Measurements from ENCODE around the gene MLN. TPM values are rescaled to one million over a fixed set of nuclear protein-coding genes. Genes with fewer than 3 reads are reported as not detected.

Gene MLN
- total and polyA plus RNA-seq, 2 donors (not counting 1 experiment from before 2014, with no cell fraction given), result not detected

DNA sequence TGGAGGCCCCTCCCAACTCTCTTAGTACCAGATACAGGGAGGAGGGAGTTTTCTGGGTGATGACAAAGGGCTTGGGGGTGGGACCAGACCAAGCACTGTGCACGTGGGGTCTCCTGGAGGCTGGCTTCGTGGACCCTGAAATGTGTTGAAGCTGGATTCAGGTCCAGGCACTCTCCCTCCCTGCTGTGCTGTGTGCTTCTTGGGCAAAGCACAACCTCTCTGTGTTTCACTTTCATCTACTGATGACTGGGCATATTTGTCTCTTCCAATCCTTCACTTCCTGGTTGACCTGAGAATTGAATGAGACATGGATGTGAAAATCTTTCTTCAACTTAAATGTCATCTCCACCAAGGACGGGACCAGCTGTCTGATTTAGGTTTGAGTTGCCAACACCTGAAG is 14.5 kb upstream of the MLN start:
- Histone ChIP-seq H2AFZ (ENCODE audit: insufficient read depth, low read depth, low read length, poor library complexity, severe bottlenecking) (no peak overlapping the region), H3K27ac (ENCODE audit: low read length in 2 of 2) (no peak overlapping the region), H3K4me2 (replicated peaks; ENCODE audit: low read depth, low read length, poor library complexity, severe bottlenecking) (no peak overlapping the region), H3K9me3 (ENCODE audit: control extremely low read depth in 1 of 3, control insufficient read depth in 2 of 3, insufficient read depth in 1 of 3, low read length in 2 of 3) (no peaks in the 10 kb centered on the region), H3K36me3 (replicated peaks in 1 of 2; ENCODE audit: control extremely low read depth in 1 of 2, control insufficient read depth in 1 of 2, extremely low read depth in 1 of 2, insufficient read depth in 2 of 2, low read length in 1 of 2) (no peaks in the 10 kb centered on the region), H3K4me3 (ENCODE audit: control extremely low read depth in 1 of 5, extremely low read depth in 1 of 5, insufficient read depth in 1 of 5, low read depth in 2 of 5, low read length in 4 of 5) (no peak overlapping the region), H3K4me1 (ENCODE audit: control insufficient read depth in 2 of 2, insufficient read depth in 2 of 2, low read length in 2 of 2) (no peaks in the 10 kb centered on the region), H4K20me1 (ENCODE audit: control insufficient read depth, insufficient read depth, low read length, poor library complexity, severe bottlenecking) (no peaks in the 10 kb centered on the region), H3K9ac (ENCODE audit: low read length) (no peak overlapping the region), H3K27me3 (replicated peaks in 1 of 4; ENCODE audit: control extremely low read depth in 1 of 4, control insufficient read depth in 3 of 4, insufficient read depth in 4 of 4, low read length in 3 of 4) (peaks cover 0 to 14% (median 2%) of the 10 kb centered on the region in 4 experiments), H3K79me2 (ENCODE audit: control insufficient read depth, insufficient read depth, low read length) (no peaks in the 10 kb centered on the region)
- intact Hi-C loops (cut with micrococcal nuclease), result no loop called here
- H3K9me3 Mint-ChIP-seq (ENCODE audit: insufficient read depth), result no peaks in the 10 kb centered on the region
- no peak overlapping the region for H3K4me3 Mint-ChIP-seq
- H3K4me1 Mint-ChIP-seq, result no peaks in the 10 kb centered on the region
- ChIA-PET CTCF (no interaction called here), POLR2A (no interaction called here)
- TF ChIP-seq, protein P1, sequence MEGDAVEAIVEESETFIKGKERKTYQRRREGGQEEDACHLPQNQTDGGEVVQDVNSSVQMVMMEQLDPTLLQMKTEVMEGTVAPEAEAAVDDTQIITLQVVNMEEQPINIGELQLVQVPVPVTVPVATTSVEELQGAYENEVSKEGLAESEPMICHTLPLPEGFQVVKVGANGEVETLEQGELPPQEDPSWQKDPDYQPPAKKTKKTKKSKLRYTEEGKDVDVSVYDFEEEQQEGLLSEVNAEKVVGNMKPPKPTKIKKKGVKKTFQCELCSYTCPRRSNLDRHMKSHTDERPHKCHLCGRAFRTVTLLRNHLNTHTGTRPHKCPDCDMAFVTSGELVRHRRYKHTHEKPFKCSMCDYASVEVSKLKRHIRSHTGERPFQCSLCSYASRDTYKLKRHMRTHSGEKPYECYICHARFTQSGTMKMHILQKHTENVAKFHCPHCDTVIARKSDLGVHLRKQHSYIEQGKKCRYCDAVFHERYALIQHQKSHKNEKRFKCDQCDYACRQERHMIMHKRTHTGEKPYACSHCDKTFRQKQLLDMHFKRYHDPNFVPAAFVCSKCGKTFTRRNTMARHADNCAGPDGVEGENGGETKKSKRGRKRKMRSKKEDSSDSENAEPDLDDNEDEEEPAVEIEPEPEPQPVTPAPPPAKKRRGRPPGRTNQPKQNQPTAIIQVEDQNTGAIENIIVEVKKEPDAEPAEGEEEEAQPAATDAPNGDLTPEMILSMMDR (IDR thresholded peaks at IDR 0.05), result no peak
- TF ChIP-seq EZH2 (IDR thresholded peaks at IDR 0.05; ENCODE audit: borderline replicate concordance, insufficient read depth, low read depth, low read length, poor library complexity, severe bottlenecking), result no peak
- DNase-seq (no peak), ATAC-seq (ENCODE audit: low read depth) (no peak)
- H3K27ac Mint-ChIP-seq, result no peak overlapping the region
- WGBS (ENCODE audit: insufficient coverage), result 66% methylated on average over 2 of the region's 3 CpGs
- H3K27me3 Mint-ChIP-seq, result peaks cover 55% of the 10 kb centered on the region

DNA sequence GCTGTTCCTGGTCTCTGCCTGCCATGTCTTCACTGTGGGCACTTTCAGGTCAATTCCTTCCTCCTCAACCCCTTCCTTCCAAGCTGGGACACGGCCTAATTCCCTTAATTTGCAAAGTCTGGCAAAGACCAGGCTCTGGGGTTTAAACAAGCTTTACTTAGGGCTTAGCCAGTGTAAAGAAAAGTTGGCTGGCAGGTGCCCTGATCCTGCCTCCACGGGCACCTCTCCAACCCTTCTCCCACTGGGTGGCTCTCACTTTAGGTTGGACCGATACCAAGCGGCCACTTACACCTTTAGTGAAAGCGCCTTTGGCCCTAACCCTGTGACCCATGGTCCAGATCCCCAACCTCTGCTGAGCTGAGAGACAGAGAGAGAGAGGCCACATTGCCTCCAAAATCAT is 13.7 kb upstream of the MLN start:
- CTCF ChIA-PET, result no interaction called here
- 100% methylated on average over 4 of the region's 5 CpGs for WGBS (ENCODE audit: insufficient coverage)

More for the DNA sequence above, 13.7 kb upstream of the MLN start:
- Histone ChIP-seq H3K4me3 (ENCODE audit: control extremely low read depth in 1 of 5, extremely low read depth in 1 of 5, insufficient read depth in 1 of 5, low read depth in 2 of 5, low read length in 4 of 5) (no peak overlapping the region), H3K27me3 (replicated peaks in 1 of 4; ENCODE audit: control extremely low read depth in 1 of 4, control insufficient read depth in 3 of 4, insufficient read depth in 4 of 4, low read length in 3 of 4) (peaks cover 0 to 21% (median 3%) of the 10 kb centered on the region in 4 experiments), H3K79me2 (ENCODE audit: control insufficient read depth, insufficient read depth, low read length) (no peaks in the 10 kb centered on the region), H4K20me1 (ENCODE audit: control insufficient read depth, insufficient read depth, low read length, poor library complexity, severe bottlenecking) (no peaks in the 10 kb centered on the region), H3K9me3 (ENCODE audit: control extremely low read depth in 1 of 3, control insufficient read depth in 2 of 3, insufficient read depth in 1 of 3, low read length in 2 of 3) (peaks cover 0 to 3% (median 0%) of the 10 kb centered on the region in 3 donors), H3K9ac (ENCODE audit: low read length) (no peak overlapping the region), H3K36me3 (replicated peaks in 1 of 2; ENCODE audit: control extremely low read depth in 1 of 2, control insufficient read depth in 1 of 2, extremely low read depth in 1 of 2, insufficient read depth in 2 of 2, low read length in 1 of 2) (no peaks in the 10 kb centered on the region), H3K4me2 (replicated peaks; ENCODE audit: low read depth, low read length, poor library complexity, severe bottlenecking) (no peak overlapping the region), H3K4me1 (ENCODE audit: control insufficient read depth in 2 of 2, insufficient read depth in 2 of 2, low read length in 2 of 2) (no peaks in the 10 kb centered on the region), H2AFZ (ENCODE audit: insufficient read depth, low read depth, low read length, poor library complexity, severe bottlenecking) (no peak overlapping the region), H3K27ac (ENCODE audit: low read length in 2 of 2) (no peak overlapping the region)
- intact Hi-C loops (cut with micrococcal nuclease), result no loop called here
- POLR2A ChIA-PET, result no interaction called here
- no peak overlapping the region for H3K27ac Mint-ChIP-seq
- ATAC-seq (ENCODE audit: low read depth) (no peak), DNase-seq (no peak)
- no peaks in the 10 kb centered on the region for H3K9me3 Mint-ChIP-seq (ENCODE audit: insufficient read depth)
- no peaks in the 10 kb centered on the region for H3K4me1 Mint-ChIP-seq
- peaks cover 53% of the 10 kb centered on the region for H3K27me3 Mint-ChIP-seq
- no peak overlapping the region for H3K4me3 Mint-ChIP-seq
- no peak for TF ChIP-seq EZH2 (IDR thresholded peaks at IDR 0.05; ENCODE audit: borderline replicate concordance, insufficient read depth, low read depth, low read length, poor library complexity, severe bottlenecking)
- TF ChIP-seq, protein P1 (IDR thresholded peaks at IDR 0.05), result no peak

All from B cell (primary cell).